Tibial nerve (tissue), 4 donors: ENCODE measurements around the gene FBLN7. TPM values are rescaled to one million over a fixed set of nuclear protein-coding genes. Genes with fewer than 3 reads are reported as not detected.

Source experiments
- DNase-seq, 2 donors: peaks; one replicate each; pipeline ENCODE4 v3.0.0-alpha.2; 2019; ENCODE audit warnings: low spot score in 2 of 2
- H3K27ac ChIP-seq, 4 donors: fragments of 200-600 bp; sonication (generic) in 3 of 4; one replicate each; pipeline ENCODE4 v1.5.1; 2017 to 2019; ENCODE audit warnings: mild to moderate bottlenecking in 1 of 4
- H3K27me3 ChIP-seq, 2 donors: fragments of 200-600 bp; sonication (generic) in 1 of 2; one replicate each; pipeline versions ENCODE4 v1.5.1 to v1.6.0; 2017 to 2019
- H3K36me3 ChIP-seq, 3 donors: fragments of 200-600 bp; sonication (generic); one replicate each; pipeline ENCODE4 v1.5.1; 2018 to 2019
- H3K4me1 ChIP-seq, 4 donors: fragments of 200-600 bp; sonication (generic) in 3 of 4; one replicate each; pipeline ENCODE4 v1.5.1; 2017 to 2019
- H3K4me3 ChIP-seq, 4 donors: fragments of 200-600 bp; sonication (generic) in 3 of 4; one replicate each; pipeline ENCODE4 v1.5.1; 2017 to 2019; ENCODE audit warnings: mild to moderate bottlenecking in 1 of 4, moderate library complexity in 1 of 4
- H3K9me3 ChIP-seq, 4 donors: fragments of 200-600 bp; sonication (generic) in 3 of 4; one replicate each; pipeline ENCODE4 v1.5.1; 2017 to 2019
- EP300 ChIP-seq, 2 donors: sonication (generic); formaldehyde crosslinking; IDR thresholded peaks; one replicate each; pipeline ENCODE4 v1.6.1; 2017; ENCODE audit warnings: antibody characterized with exemption in 2 of 2, mild to moderate bottlenecking in 1 of 2
- POLR2A ChIP-seq, 2 donors: fragments of 450-650 bp; IDR thresholded peaks; one replicate each; pipeline ENCODE4 v1.6.1; 2017; ENCODE audit warnings: antibody characterized with exemption in 2 of 2, mild to moderate bottlenecking in 2 of 2, moderate library complexity in 2 of 2
- WGBS, 2 donors: methylation state at CpG; one replicate each; pipeline ENCODE4 v1.1.5; 2018; 5-methylcytosine and 5-hydroxymethylcytosine counted together
- total RNA-seq, 4 donors: library from RNA; depleted of rRNA; stranded (reverse); fragments of >200 nt; gene quantifications; one replicate each; pipeline ENCODE4 v1.1.0, GENCODE V29; 2016
- TF ChIP-seq, protein P1 (sequence below), 5 experiments: fragments of 200-600 bp in 3 of 5; fragments of 450-650 bp in 2 of 5; sonication (generic) in 3 of 5; IDR thresholded peaks; one replicate each; pipeline ENCODE4 v1.5.1; 2016 to 2019; ENCODE audit warnings: antibody characterized with exemption in 5 of 5, mild to moderate bottlenecking in 3 of 5, moderate library complexity in 2 of 5

FBLN7 gene
- total RNA-seq, 4 donors from 2014 or later, result 0.60 to 3.9 (median 2.6) TPM

DNA sequence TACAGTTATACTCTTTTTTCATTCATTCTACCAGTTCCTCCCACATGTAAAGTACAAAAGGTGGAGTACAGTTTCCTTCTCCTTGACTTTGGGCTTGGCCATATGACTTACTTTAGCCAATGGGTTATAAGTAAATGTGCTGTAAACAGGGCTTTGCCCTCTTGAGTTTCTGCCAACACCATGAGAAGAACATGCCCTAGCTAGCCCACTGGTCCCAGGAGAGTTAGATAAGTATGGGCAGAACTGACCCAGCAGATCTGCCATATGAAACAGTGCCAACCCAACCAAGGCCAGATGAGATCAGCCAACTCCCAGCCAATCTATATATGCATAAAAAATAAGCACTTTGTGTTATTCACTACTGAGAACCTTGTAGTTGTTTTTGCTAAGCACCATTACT, 91.2 kb downstream of the FBLN7 start:
- no peak overlapping the region for H3K27ac ChIP-seq
- no peaks in the 10 kb centered on the region for H3K9me3 ChIP-seq
- peaks cover 0 to 48% (median 0%) of the 10 kb centered on the region in 3 donors for H3K36me3 ChIP-seq
- H3K4me3 ChIP-seq, result no peak overlapping the region
- no peaks in the 10 kb centered on the region for H3K4me1 ChIP-seq
- TF ChIP-seq POLR2A (IDR thresholded peaks at IDR 0.05), result no peak
- TF ChIP-seq, protein P1, sequence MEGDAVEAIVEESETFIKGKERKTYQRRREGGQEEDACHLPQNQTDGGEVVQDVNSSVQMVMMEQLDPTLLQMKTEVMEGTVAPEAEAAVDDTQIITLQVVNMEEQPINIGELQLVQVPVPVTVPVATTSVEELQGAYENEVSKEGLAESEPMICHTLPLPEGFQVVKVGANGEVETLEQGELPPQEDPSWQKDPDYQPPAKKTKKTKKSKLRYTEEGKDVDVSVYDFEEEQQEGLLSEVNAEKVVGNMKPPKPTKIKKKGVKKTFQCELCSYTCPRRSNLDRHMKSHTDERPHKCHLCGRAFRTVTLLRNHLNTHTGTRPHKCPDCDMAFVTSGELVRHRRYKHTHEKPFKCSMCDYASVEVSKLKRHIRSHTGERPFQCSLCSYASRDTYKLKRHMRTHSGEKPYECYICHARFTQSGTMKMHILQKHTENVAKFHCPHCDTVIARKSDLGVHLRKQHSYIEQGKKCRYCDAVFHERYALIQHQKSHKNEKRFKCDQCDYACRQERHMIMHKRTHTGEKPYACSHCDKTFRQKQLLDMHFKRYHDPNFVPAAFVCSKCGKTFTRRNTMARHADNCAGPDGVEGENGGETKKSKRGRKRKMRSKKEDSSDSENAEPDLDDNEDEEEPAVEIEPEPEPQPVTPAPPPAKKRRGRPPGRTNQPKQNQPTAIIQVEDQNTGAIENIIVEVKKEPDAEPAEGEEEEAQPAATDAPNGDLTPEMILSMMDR (IDR thresholded peaks at IDR 0.05), result no peak
- no peak for TF ChIP-seq EP300 (IDR thresholded peaks at IDR 0.05)
- H3K27me3 ChIP-seq, result no peaks in the 10 kb centered on the region
- DNase-seq, result no peak

DNA sequence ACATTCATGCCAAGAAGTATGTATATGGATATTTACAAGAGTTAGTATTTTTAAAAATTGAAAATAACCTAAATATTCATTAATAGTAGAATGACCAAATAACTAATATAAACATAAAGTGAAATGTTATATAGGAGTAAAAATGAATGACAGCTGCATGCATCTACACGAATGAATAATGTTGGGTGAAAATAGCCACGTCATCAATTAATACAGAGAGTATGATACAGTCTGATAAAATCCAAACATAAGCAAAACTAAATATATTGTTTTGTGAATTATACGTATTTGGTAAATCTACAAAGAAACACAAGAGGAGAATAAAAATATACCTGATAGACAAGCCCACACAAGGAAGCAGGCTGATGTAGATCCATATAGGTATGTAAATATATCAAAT, 92.2 kb downstream of the FBLN7 start:
- TF ChIP-seq POLR2A (IDR thresholded peaks at IDR 0.05), result no peak
- TF ChIP-seq EP300 (IDR thresholded peaks at IDR 0.05), result no peak
- TF ChIP-seq, protein P1 (IDR thresholded peaks at IDR 0.05), result no peak
- Histone ChIP-seq H3K36me3 (peaks cover 0 to 42% (median 0%) of the 10 kb centered on the region in 3 donors), H3K4me1 (no peaks in the 10 kb centered on the region), H3K27ac (no peak overlapping the region), H3K27me3 (no peaks in the 10 kb centered on the region), H3K9me3 (no peaks in the 10 kb centered on the region), H3K4me3 (no peak overlapping the region)
- 95 to 97% methylated on average over 3 of the region's 3 CpGs for WGBS, 2 donors
- no peak for DNase-seq

Other genes with a start within 250 kb of the FBLN7 start
- gene MERTK, start 239.8 kb upstream of the FBLN7 start, total RNA-seq, result 10 to 100 TPM; 22.7 to 61.8 (median 29.3) TPM
- gene TMEM87B, start 83.1 kb upstream of the FBLN7 start, total RNA-seq, result 10 to 100 TPM; 11.9 to 20.1 (median 18.2) TPM
- 10 to 100 TPM in 1 of 4 donors, 1 to 10 TPM in 3; 3.5 to 81.6 (median 5.7) TPM for gene ZC3H8, start 116.7 kb downstream of the FBLN7 start, total RNA-seq
- 10 to 100 TPM; 12.0 to 19.9 (median 15.3) TPM for gene ZC3H6, start 137.2 kb downstream of the FBLN7 start, total RNA-seq